K562 (cell line): ENCODE measurements around the gene PPP1CC.

Experiments
- FIP1L1 ChIP-seq: fragments of 200-400 bp; formaldehyde crosslinking; IDR thresholded peaks from 2 replicates; pipeline ENCODE4 v1.6.1; 2018; ENCODE audit warnings: mild to moderate bottlenecking, low read depth, low read length; ENCODE audit not compliant: poor library complexity, severe bottlenecking
- GABPA ChIP-seq: fragments of 200-800 bp; sonication (Bioruptor generic); conservative IDR thresholded peaks from 2 replicates; pipeline ENCODE4 v1.6.1; 2016; ENCODE audit warnings: low read depth, missing genetic modification characterization, missing compliant biosample characterization
- GATA2 ChIP-seq: sonication (generic); formaldehyde crosslinking; IDR thresholded peaks from 2 replicates; pipeline ENCODE4 v1.4.0; 2020; ENCODE audit warnings: mild to moderate bottlenecking, missing genetic modification reagents
- NCOA6 ChIP-seq: fragments of 450-650 bp; IDR thresholded peaks from 2 replicates; pipeline ENCODE4 v1.6.1; 2017; ENCODE audit warnings: mild to moderate bottlenecking
- NFATC3 ChIP-seq: fragments of 450-650 bp; IDR thresholded peaks from 2 replicates; pipeline ENCODE4 v1.6.1; 2017; ENCODE audit warnings: mild to moderate bottlenecking
- NRF1 ChIP-seq, 2 experiments: fragments of 450-650 bp; IDR thresholded peaks in 1 of 2; conservative IDR thresholded peaks in 1 of 2; 2 replicates each; pipeline ENCODE4 v1.6.1; 2014; ENCODE audit warnings: mild to moderate bottlenecking in 2 of 2
- POLR2AphosphoS2 ChIP-seq: IDR thresholded peaks from 2 replicates; pipeline ENCODE4 v1.6.1; 2012; ENCODE audit warnings: low read length, improper control_type of control experiment
- TAF1 ChIP-seq: IDR thresholded peaks from 2 replicates; pipeline ENCODE4 v1.6.1; 2011; ENCODE audit warnings: mild to moderate bottlenecking, low read length, moderate library complexity; ENCODE audit not compliant: insufficient read depth, control insufficient read depth, severe bottlenecking; ENCODE audit errors: extremely low read depth
- ZBTB17 ChIP-seq: fragments of 450-650 bp; formaldehyde crosslinking; IDR thresholded peaks from 2 replicates; pipeline ENCODE4 v1.4.0; 2020; ENCODE audit warnings: mild to moderate bottlenecking
- ZZZ3 ChIP-seq: fragments of 450-650 bp; IDR thresholded peaks from 2 replicates; pipeline ENCODE4 v1.6.1; 2016; ENCODE audit warnings: antibody characterized with exemption, mild to moderate bottlenecking, moderate library complexity
- TF ChIP-seq, protein P1 (sequence below), 2 experiments: fragments of 450-650 bp in 1 of 2; sonication (generic) in 1 of 2; formaldehyde crosslinking in 1 of 2; IDR thresholded peaks; 2 replicates each; pipeline versions ENCODE4 v1.7.1 to v1.9.0; 2016 to 2022; ENCODE audit warnings: inconsistent platforms in 1 of 2, mild to moderate bottlenecking in 1 of 2, missing genetic modification reagents in 1 of 2
- TF ChIP-seq, protein P2 (sequence below): sonication (generic); formaldehyde crosslinking; IDR thresholded peaks from 2 replicates; pipeline ENCODE4 v1.8.0; 2022; ENCODE audit warnings: missing genetic modification reagents, mild to moderate bottlenecking, moderate library complexity, borderline replicate concordance
- TF ChIP-seq, protein P3 (sequence below): sonication (generic); formaldehyde crosslinking; IDR thresholded peaks from 2 replicates; pipeline ENCODE4 v1.8.0; 2022; ENCODE audit warnings: missing genetic modification reagents, mild to moderate bottlenecking, borderline replicate concordance
- TF ChIP-seq, protein P4 (sequence below), 3 experiments: IDR thresholded peaks in 2 of 3; conservative IDR thresholded peaks in 1 of 3; 2 replicates each; pipeline ENCODE4 v1.5.1; 2011 to 2012; ENCODE audit warnings: low read length in 3 of 3, mild to moderate bottlenecking in 3 of 3, control low read depth in 2 of 3, improper control_type of control experiment in 1 of 3, inconsistent platforms in 1 of 3, low read depth in 1 of 3, mixed read lengths in 1 of 3, moderate library complexity in 1 of 3; ENCODE audit not compliant: insufficient read depth in 2 of 3

DNA sequence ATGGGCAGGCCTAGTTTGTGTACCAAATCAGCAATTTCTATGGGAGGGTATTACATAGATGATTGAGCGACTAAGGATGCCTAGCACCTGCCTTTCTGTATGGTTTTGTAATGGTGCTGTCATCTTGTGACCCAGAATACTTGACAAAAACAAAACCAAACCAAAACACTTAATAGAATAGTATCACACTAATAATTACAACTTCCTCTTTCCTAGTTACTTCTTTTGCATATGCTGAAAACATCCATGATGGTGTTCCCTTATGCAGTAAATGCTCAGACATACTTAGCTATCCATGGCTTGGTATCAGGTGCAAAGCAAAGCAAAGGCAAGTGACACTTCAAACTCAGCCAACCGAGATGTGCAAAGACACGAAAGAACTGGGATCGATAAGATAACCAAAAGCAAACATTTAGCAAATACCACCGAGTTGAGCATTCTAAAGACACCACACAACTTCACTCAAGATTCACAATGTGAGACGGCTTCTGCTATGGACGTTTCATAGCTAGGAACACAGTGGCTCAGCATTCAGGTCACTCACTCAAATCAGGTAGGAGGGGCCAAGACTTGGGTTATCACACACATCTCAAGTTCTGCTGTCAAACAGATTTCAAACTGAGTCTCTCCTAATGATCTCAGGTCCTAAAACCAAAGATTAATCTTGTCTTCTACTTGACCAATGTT lies 24.3 kb downstream of the PPP1CC start:
- TF ChIP-seq POLR2AphosphoS2 (no peak), NFATC3 (no peak), ZZZ3 (no peak), GABPA (no peak), GATA2 (CRISPR knock-in tag) (no peak), TAF1 (no peak), FIP1L1 (no peak), NCOA6 (no peak), ZBTB17 (no peak), NRF1 (conservative IDR thresholded peaks at IDR 0.05 in 1 of 2, IDR thresholded peaks at IDR 0.05 in 1 of 2) (no peak)
- TF ChIP-seq, protein P1, sequence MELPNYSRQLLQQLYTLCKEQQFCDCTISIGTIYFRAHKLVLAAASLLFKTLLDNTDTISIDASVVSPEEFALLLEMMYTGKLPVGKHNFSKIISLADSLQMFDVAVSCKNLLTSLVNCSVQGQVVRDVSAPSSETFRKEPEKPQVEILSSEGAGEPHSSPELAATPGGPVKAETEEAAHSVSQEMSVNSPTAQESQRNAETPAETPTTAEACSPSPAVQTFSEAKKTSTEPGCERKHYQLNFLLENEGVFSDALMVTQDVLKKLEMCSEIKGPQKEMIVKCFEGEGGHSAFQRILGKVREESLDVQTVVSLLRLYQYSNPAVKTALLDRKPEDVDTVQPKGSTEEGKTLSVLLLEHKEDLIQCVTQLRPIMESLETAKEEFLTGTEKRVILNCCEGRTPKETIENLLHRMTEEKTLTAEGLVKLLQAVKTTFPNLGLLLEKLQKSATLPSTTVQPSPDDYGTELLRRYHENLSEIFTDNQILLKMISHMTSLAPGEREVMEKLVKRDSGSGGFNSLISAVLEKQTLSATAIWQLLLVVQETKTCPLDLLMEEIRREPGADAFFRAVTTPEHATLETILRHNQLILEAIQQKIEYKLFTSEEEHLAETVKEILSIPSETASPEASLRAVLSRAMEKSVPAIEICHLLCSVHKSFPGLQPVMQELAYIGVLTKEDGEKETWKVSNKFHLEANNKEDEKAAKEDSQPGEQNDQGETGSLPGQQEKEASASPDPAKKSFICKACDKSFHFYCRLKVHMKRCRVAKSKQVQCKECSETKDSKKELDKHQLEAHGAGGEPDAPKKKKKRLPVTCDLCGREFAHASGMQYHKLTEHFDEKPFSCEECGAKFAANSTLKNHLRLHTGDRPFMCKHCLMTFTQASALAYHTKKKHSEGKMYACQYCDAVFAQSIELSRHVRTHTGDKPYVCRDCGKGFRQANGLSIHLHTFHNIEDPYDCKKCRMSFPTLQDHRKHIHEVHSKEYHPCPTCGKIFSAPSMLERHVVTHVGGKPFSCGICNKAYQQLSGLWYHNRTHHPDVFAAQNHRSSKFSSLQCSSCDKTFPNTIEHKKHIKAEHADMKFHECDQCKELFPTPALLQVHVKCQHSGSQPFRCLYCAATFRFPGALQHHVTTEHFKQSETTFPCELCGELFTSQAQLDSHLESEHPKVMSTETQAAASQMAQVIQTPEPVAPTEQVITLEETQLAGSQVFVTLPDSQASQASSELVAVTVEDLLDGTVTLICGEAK (IDR thresholded peaks at IDR 0.05): no peak
- TF ChIP-seq, protein P1 (CRISPR knock-in tag; IDR thresholded peaks at IDR 0.05): no peak
- TF ChIP-seq, protein P2, sequence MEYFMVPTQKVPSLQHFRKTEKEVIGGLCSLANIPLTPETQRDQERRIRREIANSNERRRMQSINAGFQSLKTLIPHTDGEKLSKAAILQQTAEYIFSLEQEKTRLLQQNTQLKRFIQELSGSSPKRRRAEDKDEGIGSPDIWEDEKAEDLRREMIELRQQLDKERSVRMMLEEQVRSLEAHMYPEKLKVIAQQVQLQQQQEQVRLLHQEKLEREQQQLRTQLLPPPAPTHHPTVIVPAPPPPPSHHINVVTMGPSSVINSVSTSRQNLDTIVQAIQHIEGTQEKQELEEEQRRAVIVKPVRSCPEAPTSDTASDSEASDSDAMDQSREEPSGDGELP (CRISPR knock-in tag): no peak
- TF ChIP-seq, protein P3, sequence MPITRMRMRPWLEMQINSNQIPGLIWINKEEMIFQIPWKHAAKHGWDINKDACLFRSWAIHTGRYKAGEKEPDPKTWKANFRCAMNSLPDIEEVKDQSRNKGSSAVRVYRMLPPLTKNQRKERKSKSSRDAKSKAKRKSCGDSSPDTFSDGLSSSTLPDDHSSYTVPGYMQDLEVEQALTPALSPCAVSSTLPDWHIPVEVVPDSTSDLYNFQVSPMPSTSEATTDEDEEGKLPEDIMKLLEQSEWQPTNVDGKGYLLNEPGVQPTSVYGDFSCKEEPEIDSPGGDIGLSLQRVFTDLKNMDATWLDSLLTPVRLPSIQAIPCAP (CRISPR knock-in tag): no peak
- TF ChIP-seq, protein P4, sequence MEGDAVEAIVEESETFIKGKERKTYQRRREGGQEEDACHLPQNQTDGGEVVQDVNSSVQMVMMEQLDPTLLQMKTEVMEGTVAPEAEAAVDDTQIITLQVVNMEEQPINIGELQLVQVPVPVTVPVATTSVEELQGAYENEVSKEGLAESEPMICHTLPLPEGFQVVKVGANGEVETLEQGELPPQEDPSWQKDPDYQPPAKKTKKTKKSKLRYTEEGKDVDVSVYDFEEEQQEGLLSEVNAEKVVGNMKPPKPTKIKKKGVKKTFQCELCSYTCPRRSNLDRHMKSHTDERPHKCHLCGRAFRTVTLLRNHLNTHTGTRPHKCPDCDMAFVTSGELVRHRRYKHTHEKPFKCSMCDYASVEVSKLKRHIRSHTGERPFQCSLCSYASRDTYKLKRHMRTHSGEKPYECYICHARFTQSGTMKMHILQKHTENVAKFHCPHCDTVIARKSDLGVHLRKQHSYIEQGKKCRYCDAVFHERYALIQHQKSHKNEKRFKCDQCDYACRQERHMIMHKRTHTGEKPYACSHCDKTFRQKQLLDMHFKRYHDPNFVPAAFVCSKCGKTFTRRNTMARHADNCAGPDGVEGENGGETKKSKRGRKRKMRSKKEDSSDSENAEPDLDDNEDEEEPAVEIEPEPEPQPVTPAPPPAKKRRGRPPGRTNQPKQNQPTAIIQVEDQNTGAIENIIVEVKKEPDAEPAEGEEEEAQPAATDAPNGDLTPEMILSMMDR (IDR thresholded peaks at IDR 0.05 in 2 of 3, conservative IDR thresholded peaks at IDR 0.05 in 1 of 3; ENCODE audit: insufficient read depth in 2 of 3, low read depth in 1 of 3, low read length in 3 of 3): no peak
